Measurements from ENCODE around the gene CNOT6L. TPM values are rescaled to one million over a fixed set of nuclear protein-coding genes. Genes with fewer than 3 reads are reported as not detected.
A peak's percentile ranks its signal among the peaks of the same experiment; 100 is the strongest.
"Not testable (repeated sequence)": the region's sequence is repeated elsewhere in the genome, so short reads cannot be mapped to it uniquely, and the experiment has no call there.

CNOT6L gene
- 39.9 TPM for total RNA-seq
- long read RNA-seq, partial matches to known transcripts, result 2 of 5 reads
- long read RNA-seq, other reads (novel, unspliced or antisense), result 3 of 5 reads

DNA sequence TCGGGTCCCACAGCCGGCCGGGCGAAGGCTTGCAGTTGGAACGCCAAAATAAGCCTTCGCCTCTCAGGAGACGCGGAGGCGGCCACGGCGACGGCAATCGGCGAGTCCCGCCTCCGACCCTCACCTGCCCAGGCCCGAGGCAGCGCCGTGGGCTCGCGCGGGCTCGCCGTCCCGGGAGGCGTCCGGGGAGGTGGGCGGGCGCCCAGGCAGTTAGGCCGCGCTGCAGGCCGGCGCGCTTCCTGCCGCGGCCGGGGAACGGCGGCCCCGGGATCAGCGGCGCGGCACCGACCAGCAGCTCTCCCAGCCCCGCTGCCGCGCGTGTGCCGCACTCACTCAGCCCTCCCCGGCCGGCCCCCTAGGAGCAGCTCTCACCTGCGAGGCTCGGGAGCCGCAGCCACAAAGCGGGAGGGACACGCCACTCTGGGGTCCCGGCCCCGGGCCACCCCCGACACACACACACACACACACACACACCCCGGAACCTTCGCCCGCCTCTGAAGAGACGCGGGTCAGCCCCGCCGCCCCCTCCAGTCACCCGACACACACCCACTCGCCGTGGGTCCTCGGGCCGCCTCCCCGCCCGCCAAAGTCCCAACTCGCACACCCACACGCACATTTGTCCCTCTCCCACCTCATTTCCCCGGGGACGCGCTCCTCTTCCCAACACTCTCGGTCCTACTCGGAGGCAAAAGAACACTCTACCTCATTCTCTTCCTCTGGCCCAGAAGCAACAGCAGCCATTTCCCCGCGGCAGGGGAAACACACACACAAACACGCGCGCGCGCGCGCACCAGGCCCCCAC lies at the start of gene CNOT6L:
Gene CNOT6L (minus strand): TSS at position 767 of the 802 bp plus-strand sequence. CDS start 60 bp downstream, at position 707.
- DNase-seq (ENCODE audit: low spot score), result peak; percentile 92

DNA sequence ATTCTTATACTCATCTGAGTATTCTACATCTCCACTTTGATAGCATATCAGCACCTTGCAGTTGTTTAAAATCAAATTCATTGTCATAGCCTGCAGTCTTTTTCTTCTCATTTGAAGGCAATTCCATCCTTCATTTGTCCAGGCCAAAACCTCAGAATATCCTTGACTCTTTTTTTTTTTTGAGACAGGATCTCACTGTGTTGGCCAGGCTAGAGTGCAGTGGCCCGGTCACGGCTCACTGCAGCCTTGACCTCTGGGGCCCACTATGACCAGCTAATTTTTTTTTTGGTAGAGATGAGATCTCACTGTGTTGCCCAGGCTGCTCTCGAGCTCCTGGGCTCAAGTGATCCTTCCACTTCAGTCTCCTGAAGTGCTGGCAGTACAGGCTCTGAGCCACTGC lies 46.1 kb upstream of the CNOT6L start:
- DNase-seq (ENCODE audit: low spot score), result no peak

DNA sequence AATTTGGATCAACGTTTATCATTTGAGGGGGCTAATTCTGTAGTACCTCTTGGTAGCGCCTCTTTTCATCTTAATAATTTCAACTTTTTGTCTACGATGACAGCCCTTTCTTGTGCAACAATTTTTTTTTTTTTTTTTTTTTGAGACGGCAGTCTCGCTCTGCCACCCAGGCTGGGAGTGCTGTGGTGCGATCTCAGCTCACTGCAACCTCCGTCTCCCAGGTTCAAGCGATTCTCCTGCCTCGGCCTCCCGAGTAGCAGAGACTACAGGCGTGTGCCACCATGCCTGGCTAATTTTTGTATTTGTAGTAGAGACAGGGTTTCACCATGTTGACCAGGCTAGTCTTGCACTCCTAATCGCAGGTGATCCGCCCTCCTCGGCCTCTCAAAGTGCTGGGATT lies 44.2 kb upstream of the CNOT6L start:
- DNase-seq (ENCODE audit: low spot score), result not testable (repeated sequence)

DNA sequence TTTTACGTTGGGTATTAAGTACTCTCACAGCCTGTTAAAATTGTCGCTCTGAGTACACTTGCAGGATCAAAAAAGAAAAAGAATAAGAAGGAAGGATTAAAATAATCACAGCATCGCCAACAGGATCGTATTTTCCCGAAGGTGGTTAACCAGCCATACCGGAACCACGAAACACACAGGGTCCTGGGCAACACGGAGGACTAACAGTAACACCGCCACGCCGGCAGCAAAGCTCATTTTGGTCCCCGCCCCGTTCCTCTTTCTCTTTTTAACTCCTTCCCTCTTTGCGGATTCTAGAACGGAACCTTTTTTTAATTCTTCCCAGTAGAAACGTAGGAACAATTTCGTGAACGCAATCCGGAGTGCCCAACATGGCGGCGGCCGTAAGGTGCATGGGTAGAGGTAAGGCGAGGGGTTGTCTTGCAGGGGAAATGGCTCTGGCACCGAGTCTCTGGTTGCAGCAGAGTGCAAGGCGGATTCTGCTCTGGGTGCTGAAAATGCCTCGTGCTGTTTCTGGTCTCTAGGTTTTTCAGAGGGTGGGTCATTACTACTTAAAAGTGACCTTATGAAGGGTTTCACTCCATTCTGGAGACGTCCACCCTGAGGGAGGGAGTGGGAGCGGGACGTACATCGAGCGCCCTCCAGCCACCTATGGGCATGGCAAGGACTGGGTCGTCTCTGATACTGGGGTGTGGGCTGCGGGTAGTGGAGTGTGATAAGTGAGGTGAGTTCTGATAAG lies 43.5 kb upstream of the CNOT6L start, which contains the start of gene MRPL1:
Gene MRPL1 (plus strand): TSS at position 353 of the 739 bp plus-strand sequence. CDS start 19 bp downstream, at position 372.
- peak; percentile 91 for DNase-seq (ENCODE audit: low spot score)

DNA sequence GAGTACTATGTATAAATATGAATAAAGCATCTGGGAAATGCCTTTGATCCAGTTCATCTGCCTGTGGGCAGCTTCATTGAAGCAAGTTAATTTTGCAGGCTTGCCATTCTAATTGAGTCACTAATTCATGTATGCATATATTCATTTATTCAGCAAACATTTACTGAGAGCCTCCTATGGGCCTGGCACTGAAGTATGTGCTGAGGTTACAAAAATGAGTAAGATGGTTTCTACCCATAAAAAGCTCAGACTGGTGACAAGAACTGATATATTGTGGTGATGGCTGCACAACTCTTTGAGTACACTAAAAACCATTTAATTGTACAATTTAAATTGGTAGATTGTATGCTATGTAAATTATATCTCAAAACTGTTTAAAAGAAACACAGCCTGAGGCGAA lies 42.3 kb upstream of the CNOT6L start:
- no peak for DNase-seq (ENCODE audit: low spot score)

DNA sequence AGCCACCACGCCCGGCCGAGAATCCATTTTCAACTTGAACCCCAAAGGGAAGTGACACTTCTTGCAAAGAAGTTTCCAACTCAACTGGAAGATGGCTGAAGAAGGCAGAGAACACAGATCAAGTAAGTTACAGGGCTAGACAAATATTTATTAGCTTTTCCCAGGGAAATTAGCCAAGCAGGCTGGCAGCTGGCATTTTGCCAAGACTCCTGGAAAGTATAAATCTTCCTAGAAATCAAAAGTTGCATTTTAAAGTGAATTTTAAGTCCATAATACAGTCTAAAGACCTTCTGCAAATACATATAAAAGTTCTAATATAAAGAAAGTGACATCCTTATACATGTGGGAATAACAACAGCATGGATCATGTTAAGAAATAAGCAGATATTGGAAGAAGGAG lies 40.1 kb upstream of the CNOT6L start:
- DNase-seq (ENCODE audit: low spot score), result no peak

DNA sequence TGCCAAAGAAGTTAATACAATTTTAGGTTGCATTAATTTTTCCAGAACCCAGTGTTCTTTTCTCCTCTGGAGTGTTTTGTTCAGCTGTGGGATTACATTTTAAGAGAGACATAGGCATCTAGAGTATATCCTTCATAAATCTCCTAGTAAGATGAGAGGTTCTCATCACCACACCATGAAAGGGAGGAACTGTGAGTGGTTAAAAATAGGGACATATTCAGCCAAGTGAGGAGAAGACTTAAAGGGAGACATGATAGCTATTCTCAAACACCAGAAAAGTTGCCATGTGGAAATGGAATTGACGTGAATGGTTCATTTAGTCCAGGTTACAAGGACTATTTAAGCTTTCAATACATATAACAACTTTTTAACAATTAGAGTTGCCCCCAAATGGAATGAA lies 37.0 kb upstream of the CNOT6L start:
- no peak for DNase-seq (ENCODE audit: low spot score)

DNA sequence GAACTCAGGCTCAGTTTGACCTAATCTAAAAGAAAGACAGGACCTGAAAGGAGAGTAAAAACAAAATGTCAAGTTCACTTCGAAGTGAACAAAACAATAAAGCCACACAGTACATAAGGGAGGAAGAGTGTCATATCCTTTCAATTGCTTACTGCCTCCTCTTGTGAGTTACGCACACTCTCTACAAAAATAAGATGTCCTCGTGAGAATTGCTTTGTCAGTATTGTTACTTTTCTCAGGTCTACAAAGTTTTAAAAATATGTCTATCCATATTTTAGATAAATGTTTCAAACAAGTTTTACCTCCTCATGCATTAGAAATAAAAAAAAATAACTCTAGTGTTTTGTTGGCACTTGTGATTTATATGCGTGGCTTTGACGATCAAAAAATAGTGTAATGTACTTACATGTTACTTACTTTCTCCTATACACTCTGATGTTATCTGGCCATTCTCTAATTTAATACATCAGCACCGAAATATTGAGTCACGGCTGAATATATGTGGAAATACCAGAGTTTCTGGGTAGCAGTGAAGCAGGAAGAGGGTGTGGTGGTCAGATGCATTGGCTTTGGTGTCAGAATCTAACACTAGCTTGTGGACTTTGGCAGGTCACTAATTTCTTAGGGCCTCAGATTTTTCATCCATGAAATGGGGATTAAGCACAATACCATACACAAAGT lies 35.4 kb upstream of the CNOT6L start:
- DNase-seq (ENCODE audit: low spot score), result no peak

DNA sequence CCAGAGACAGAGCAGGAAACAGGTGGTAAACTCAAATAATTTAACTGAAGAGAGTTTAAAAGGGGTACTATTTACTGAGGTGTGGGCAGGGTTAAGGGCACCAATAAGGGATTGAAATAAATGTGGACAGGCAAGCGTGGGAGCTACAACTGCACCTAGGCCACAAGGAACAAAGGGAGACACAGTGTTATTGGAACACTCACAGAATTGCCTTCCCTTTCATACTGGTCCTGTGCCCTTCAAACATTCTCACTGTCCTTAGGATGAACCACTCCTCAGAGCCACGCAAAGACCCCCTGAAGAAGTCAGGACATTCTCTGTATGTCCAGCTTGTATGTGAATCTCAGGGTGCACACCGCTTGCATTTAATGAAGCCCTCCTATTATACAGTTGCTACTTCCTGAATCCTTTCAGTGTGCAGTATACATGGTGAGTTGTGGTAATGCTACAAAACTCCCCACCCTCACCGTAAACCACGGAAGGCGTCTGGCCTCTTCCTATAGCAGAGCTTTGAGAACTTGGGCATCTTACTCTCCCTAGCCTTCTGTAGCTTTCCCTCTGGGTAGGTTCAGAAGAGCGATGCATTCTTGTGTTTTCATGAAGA lies 33.8 kb upstream of the CNOT6L start:
- no peak for DNase-seq (ENCODE audit: low spot score)

DNA sequence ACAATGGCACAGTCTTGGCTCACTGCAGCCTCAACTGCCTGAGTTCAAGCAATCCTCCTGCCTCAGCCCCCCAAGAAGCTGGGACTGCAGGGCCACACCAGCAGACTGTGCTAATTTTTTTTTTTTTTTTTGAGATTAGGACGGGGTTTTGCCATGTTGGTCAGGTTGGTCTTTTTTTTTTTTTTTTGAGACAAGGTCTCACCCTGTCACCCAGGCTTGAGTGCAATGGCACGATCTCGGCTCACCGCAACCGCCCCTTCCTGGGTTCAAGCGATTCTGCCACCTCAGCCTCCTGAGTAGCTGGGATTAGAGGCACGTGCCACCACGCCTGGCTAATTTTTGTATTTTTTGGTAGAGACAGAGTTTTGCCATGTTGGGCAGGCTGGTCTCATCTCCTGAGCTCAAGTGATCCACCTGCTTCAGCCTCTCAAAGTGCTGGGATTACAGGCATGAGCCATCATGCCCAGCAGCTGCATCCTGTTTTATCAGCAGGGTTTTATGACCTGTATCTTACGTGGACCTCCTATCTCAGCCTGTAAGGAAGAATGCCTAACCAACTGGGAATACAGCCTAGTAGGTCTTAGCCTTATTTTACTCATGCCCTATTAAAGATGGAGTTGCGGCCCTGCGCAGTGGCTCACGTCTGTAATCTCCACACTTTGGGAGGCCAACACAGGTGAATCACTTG lies 30.3 kb upstream of the CNOT6L start:
- no peak for DNase-seq (ENCODE audit: low spot score)

DNA sequence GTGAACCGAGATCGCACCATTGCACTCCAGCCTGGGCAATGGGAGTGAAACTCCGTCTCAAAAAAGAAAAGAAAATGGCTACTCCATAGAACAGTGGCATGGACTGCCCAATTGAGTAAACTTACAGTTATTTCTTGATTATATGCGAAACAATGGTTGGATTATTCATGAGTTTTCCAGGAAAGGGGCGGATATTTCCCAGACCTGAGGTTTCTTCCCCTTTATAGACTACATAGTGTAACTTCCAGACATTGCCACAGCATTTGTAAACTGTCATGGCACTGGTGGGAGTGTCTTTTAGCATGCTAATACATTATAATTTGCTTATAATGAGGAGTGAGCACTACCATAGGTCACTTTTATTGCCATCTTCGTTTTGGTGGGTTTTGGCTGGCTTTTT lies 29.3 kb upstream of the CNOT6L start:
- DNase-seq (ENCODE audit: low spot score), result no peak

DNA sequence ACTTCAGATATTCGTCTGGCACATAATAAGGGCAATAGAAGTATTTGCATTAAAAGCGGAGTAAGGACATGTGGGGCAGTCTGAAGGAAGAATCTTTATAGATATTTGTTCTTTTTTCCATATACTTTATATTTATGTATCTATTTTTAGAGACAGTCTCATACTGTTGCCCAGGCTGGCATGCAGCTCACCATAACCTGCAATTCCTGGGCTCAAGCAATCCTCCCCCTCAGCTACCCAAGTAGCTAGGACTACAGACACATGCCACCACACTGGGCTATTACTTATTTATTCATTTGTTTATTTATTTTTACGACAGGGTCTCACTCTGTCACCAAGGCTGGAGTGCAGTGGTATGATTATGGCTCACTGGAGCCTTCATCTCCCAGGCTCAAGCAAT lies 26.8 kb upstream of the CNOT6L start:
- no peak for DNase-seq (ENCODE audit: low spot score)

DNA sequence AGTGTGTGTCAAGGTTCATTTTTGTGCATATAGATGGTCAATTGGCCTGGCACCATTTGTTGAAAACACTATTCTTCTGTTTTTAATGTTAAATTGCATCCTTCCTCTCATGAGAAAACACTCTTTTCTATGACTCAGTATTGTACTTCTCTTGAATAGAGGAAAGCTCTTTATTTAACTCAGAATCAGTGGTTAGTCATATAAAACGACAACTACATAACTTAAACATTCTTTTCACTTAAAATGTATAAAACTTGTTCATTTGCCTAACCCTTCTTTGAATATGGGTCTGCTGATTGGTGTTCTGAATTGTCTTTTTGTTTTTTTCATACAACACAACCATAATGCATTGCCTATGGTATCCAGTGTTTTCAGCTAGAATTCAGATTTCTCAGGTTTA lies 26.2 kb upstream of the CNOT6L start:
- no peak for DNase-seq (ENCODE audit: low spot score)

DNA sequence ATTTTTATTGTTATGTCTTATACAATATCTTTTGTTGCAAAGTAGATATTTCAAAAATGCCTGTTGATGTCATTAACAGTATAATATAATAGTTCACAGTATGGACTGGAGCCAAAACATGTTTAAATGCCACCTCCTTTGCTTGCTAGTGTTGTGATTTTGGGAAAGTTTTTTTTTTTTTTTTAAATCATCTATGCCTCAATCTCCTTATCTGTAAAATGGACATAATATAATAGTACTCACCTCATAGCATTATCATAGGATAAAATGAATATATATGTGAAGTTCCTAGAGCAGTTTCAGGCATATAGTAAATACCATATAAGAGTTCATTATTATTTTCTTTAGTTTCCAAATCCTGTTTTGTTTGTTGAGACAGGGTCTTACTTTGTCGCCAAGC lies 25.2 kb upstream of the CNOT6L start:
- DNase-seq (ENCODE audit: low spot score), result no peak

DNA sequence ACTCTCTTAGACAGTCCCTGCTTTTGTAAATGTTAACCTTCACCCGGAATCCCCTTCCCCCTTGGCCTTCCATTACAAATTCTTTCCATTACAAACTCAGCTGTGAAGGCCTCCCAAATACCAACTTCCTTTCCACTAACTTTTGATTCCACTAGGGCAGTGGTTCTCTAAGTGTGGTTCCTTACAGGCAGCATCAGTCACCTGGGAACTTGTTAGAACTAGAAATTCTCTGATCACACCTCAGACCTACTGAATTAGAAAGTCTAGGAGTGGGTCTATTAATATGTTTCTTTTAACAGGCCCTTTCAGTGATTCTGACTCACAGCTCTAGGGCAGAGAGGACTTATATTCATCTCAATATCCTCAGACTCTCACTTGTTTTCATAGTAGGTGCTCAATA lies 24.5 kb upstream of the CNOT6L start:
- no peak for DNase-seq (ENCODE audit: low spot score)

DNA sequence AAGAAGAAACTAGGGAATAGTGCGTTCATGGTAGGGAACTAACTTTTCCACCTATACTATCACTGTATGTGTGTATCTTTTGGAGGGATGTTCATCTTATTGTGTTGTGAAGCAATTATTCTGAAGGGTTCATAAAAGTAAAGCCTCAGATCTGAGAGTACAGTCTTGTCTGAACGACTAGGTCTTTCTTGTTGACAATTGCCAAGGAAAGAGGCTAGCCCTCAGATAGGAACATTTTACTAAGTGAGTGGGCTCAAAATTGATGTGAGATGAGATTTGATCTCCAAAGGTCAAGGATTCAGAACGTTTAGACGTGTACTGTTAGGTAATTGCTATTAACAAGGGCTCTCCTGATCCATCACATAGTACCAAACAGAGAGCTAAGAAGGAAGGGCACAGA lies 15.2 kb upstream of the CNOT6L start:
- DNase-seq (ENCODE audit: low spot score), result no peak

DNA sequence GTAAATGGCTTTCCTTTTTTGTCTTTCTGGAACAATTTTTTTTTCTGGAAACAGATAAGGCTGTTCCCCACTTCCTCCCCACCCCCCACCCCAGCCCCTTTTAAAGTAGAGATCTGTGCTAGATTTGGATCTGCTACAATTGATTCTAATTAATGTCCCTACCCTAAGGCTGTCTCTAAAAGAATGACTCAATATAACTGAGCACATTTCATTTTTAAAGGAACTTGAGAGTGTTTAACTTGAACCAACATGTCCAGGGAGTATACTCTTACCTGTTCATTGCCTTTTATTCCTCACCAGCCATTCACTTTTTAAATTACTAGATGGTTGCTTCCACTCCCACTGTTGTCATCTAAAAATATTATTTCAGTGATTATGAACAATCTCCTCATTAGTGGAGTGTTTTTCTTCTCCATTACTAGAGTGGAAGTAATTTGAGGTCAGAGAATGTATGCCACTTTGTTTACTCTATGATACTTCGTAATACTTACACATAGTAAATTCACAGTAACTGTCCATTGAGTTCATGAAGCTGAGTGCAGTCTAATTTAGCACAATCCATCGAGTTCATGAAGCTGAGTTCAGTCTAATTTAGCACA lies 14.1 kb upstream of the CNOT6L start:
- no peak for DNase-seq (ENCODE audit: low spot score)

DNA sequence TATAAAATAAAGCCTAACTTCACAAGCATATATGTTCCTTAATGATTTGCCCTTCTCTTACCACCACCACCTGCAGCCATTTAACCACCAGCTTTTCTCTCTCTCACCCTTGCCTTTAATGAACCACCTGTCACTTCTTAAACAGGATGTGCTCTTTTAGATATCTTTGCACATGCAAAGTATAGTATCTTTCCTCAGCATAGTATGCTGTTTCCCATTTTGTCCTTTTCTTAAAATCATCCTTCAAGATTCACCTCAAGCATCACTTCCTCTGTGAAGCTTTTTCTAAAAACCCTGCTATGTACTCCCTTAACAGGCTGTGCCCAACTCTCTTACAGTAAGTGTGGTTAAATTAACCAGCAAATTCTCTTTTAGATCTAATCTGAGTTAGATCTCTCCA lies 8.2 kb upstream of the CNOT6L start:
- DNase-seq (ENCODE audit: low spot score), result no peak

DNA sequence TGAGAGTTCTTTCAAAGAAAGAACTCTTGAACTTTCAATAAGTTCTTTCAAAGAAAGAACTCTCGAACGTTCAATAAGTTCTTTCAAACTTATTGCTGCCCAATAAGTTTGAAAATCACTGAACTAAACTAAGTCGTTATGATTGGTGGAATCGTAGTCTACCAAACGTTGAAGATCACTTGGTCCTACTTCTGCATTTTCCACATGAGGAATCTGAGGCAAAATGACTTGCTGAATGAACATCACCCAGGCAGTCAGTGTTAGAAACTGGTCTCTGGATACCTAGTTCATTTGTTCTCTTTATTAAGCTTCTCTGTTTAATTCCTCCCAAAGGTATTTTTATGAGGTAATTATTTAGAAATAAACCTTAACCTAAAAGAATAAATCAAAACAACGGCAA lies 7.1 kb upstream of the CNOT6L start:
- no peak for DNase-seq (ENCODE audit: low spot score)

DNA sequence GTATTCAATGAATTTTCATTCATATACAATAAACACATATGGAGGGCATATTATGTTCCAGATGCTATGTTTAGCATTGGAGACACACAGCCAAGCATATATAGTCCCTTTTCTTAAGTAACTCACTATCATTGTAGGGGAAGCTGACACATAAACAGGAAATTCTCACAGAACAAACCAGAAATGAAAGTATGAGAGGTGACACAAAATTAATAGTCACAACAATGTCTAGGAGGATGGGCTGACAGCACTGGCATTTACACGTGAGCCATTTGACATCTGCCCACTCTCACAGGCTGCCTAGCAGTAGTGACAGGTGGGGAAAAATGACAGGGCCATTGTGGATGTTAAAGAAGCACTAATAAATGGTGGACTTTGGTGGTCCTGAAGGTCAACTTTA lies 2.6 kb upstream of the CNOT6L start:
- no peak for DNase-seq (ENCODE audit: low spot score)
